Keratinocyte (primary cell): ENCODE data around the gene NCAPD3. TPM values are rescaled to one million over a fixed set of nuclear protein-coding genes. Genes with fewer than 3 reads are reported as not detected.

Source experiments
- DNase-seq: peaks from one replicate; pipeline ENCODE4 v3.0.0-alpha.2; 2011; ENCODE audit warnings: low read depth, missing footprints, low spot score
- FAIRE-seq: peaks from 2 replicates; lab custom pipeline; 2011; peaks lifted over from hg19 to GRCh38; lab: Jason Lieb, UNC
- H2AFZ ChIP-seq: 2 replicates; pipeline ENCODE4 v1.6.0; 2012; ENCODE audit warnings: low read length, control low read depth, inconsistent platforms; ENCODE audit not compliant: control insufficient read depth
- H3K27ac ChIP-seq: 2 replicates; pipeline ENCODE4 v1.5.1; 2011; ENCODE audit warnings: low read length; ENCODE audit not compliant: control insufficient read depth, insufficient read depth
- H3K27me3 ChIP-seq: 3 replicates; pipeline ENCODE4 v1.6.0; 2011; ENCODE audit warnings: low read length; ENCODE audit not compliant: control insufficient read depth, insufficient read depth; ENCODE audit errors: extremely low read depth
- H3K36me3 ChIP-seq, 2 experiments: 2 replicates in 1 of 2; 3 replicates in 1 of 2; pipeline ENCODE4 v1.5.1; 2011; ENCODE audit warnings: low read length in 2 of 2, mild to moderate bottlenecking in 1 of 2; ENCODE audit not compliant: control insufficient read depth in 2 of 2, insufficient read depth in 2 of 2; ENCODE audit errors: extremely low read depth in 1 of 2
- H3K4me1 ChIP-seq: 3 replicates; pipeline ENCODE4 v1.5.1; 2011; ENCODE audit warnings: low read length; ENCODE audit not compliant: control insufficient read depth, insufficient read depth; ENCODE audit errors: extremely low read depth
- H3K4me2 ChIP-seq: 3 replicates; pipeline ENCODE4 v1.6.0; 2011; ENCODE audit warnings: low read depth, low read length; ENCODE audit not compliant: control insufficient read depth, insufficient read depth; ENCODE audit errors: extremely low read depth
- H3K4me3 ChIP-seq, 3 experiments: fragments of 200-600 bp in 1 of 3; sonication (generic) in 1 of 3; 2 replicates in 2 of 3; 3 replicates in 1 of 3; pipeline ENCODE4 v1.5.1; 2011 to 2016; ENCODE audit warnings: low read length in 3 of 3, mild to moderate bottlenecking in 3 of 3, control low read depth in 2 of 3, inconsistent platforms in 1 of 3, low read depth in 1 of 3, mixed read lengths in 1 of 3, mixed run types in 1 of 3, moderate library complexity in 1 of 3; ENCODE audit not compliant: control insufficient read depth in 2 of 3, insufficient read depth in 2 of 3; ENCODE audit errors: extremely low read depth in 1 of 3
- H3K79me2 ChIP-seq: 2 replicates; pipeline ENCODE4 v1.6.0; 2012; ENCODE audit warnings: low read length; ENCODE audit not compliant: control insufficient read depth, insufficient read depth
- H3K9ac ChIP-seq: 3 replicates; pipeline ENCODE4 v1.6.0; 2011; ENCODE audit warnings: low read length; ENCODE audit not compliant: control insufficient read depth, insufficient read depth; ENCODE audit errors: extremely low read depth
- H3K9me1 ChIP-seq: 3 replicates; pipeline ENCODE4 v1.6.0; 2011; ENCODE audit warnings: low read length; ENCODE audit not compliant: control insufficient read depth, insufficient read depth; ENCODE audit errors: extremely low read depth
- H3K9me3 ChIP-seq: 2 replicates; pipeline ENCODE4 v1.5.1; 2012; ENCODE audit warnings: low read depth, low read length; ENCODE audit not compliant: control insufficient read depth
- H4K20me1 ChIP-seq: 3 replicates; pipeline ENCODE4 v1.6.0; 2011; ENCODE audit warnings: low read length; ENCODE audit not compliant: control insufficient read depth, insufficient read depth; ENCODE audit errors: extremely low read depth
- CTCF ChIP-seq, 3 experiments: IDR thresholded peaks in 1 of 3; conservative IDR thresholded peaks in 1 of 3; optimal IDR thresholded peaks in 1 of 3; 2 replicates in 2 of 3; 3 replicates in 1 of 3; pipeline versions ENCODE3 to v1.5.1; 2011; ENCODE audit warnings: low read length in 3 of 3, mild to moderate bottlenecking in 3 of 3, moderate library complexity in 2 of 3, control low read depth in 1 of 3, inconsistent platforms in 1 of 3; ENCODE audit not compliant: insufficient read depth in 2 of 3; ENCODE audit errors: extremely low read depth in 1 of 3
- EZH2 ChIP-seq: IDR thresholded peaks from one replicate; pipeline ENCODE4 v1.6.1; 2012; ENCODE audit warnings: inconsistent platforms, mild to moderate bottlenecking, low read length, moderate library complexity
- dilution Hi-C: fragments of 300-500 bp; cut with MboI; formaldehyde crosslinking; loops from one replicate; pipeline ENCODE4 v1.7.0; 2020; ENCODE audit warnings: low sequenced_read_pairs; ENCODE audit not compliant: extremely low pct_ligation_motif_present
- polyA plus RNA-seq, 5 experiments: library from polyadenylated mRNA; depleted of rRNA in 3 of 5; stranded (reverse) in 3 of 5; stranded (forward) in 1 of 5; unstranded in 1 of 5; fragments of >200 nt; gene quantifications; 1 replicate in 1 of 5; 2 replicates in 3 of 5; 3 replicates in 1 of 5; pipeline versions ENCODE4 v1.2.1 to v1.2.3, GENCODE V29; 2011 to 2012; ENCODE audit warnings: missing spikeins in 2 of 5, low read depth in 1 of 5, low replicate concordance in 1 of 5

NCAPD3 gene
- polyA plus RNA-seq, 1 donor (not counting 4 experiments of a cell fraction or from before 2014, with no cell fraction given): 23.0 TPM

GRCh38 chr11:134260983-134261382 is 37.2 kb upstream of the NCAPD3 start:
- no peak for DNase-seq
- dilution Hi-C loops: no loop called here
- Histone ChIP-seq H3K9me3 (no peaks in the 10 kb centered on the region), H3K4me1 (peaks cover 9% of the 10 kb centered on the region), H3K27me3 (no peaks in the 10 kb centered on the region), H3K79me2 (peaks cover 3% of the 10 kb centered on the region), H3K27ac (no peak overlapping the region), H2AFZ (no peak overlapping the region), H3K9ac (no peak overlapping the region), H3K4me3 (no peak overlapping the region), H3K4me2 (no peak overlapping the region), H3K9me1 (peaks cover 2% of the 10 kb centered on the region), H3K36me3 (peaks cover 24 to 29% of the 10 kb centered on the region in 2 experiments), H4K20me1 (no peaks in the 10 kb centered on the region)
- FAIRE-seq: no peak
- TF ChIP-seq EZH2 (no peak), CTCF (optimal IDR thresholded peaks at IDR 0.05 in 1 of 3, IDR thresholded peaks at IDR 0.05 in 1 of 3, conservative IDR thresholded peaks at IDR 0.05 in 1 of 3; ENCODE audit: extremely low read depth in 1 of 3, insufficient read depth in 2 of 3, low read length in 3 of 3) (no peak)

- FAIRE-seq: no peak
- no peak for DNase-seq
- dilution Hi-C loops: no loop called here
These were observed 36.7 kb upstream of the NCAPD3 start for GRCh38 chr11:134260503-134260902.

More at GRCh38 chr11:134260503-134260902, 36.7 kb upstream of the NCAPD3 start:
- no peak overlapping the region for H3K27ac ChIP-seq
- no peak overlapping the region for H2AFZ ChIP-seq
- peaks cover 4% of the 10 kb centered on the region for H3K4me1 ChIP-seq
- TF ChIP-seq EZH2 (no peak), CTCF (optimal IDR thresholded peaks at IDR 0.05 in 1 of 3, IDR thresholded peaks at IDR 0.05 in 1 of 3, conservative IDR thresholded peaks at IDR 0.05 in 1 of 3; ENCODE audit: extremely low read depth in 1 of 3, insufficient read depth in 2 of 3, low read length in 3 of 3) (no peak)
- H3K9me3 ChIP-seq: no peaks in the 10 kb centered on the region
- H4K20me1 ChIP-seq: no peaks in the 10 kb centered on the region
- peaks cover 24 to 29% of the 10 kb centered on the region in 2 experiments for H3K36me3 ChIP-seq
- H3K27me3 ChIP-seq: no peaks in the 10 kb centered on the region
- H3K79me2 ChIP-seq: peaks cover 3% of the 10 kb centered on the region
- no peak overlapping the region for H3K9ac ChIP-seq
- peaks cover 2% of the 10 kb centered on the region for H3K9me1 ChIP-seq
- H3K4me3 ChIP-seq: no peak overlapping the region
- H3K4me2 ChIP-seq: no peak overlapping the region
